Activated naive CD4-positive, alpha-beta T cell (primary cell): ENCODE data around the gene SOX10.

Experiments
- DNase-seq, 4 experiments: peaks; one replicate each; lab custom pipeline; 2025; lab: John Stamatoyannopoulos, UW

The SOX10 gene

GRCh38 chr22:37983860-37984791 is at the start of gene SOX10:
Gene SOX10 (minus strand): TSS chr22:37984555. CDS start chr22:37983784, 771 bp downstream.
- no peak for DNase-seq

GRCh38 chr22:38033522-38034277 is 49.3 kb upstream of the SOX10 start:
- no peak for DNase-seq

- no peak for DNase-seq
Observed at GRCh38 chr22:38032681-38033521, 48.5 kb upstream of the SOX10 start.

- DNase-seq: no peak
Observed at GRCh38 chr22:38031491-38031890, 47.1 kb upstream of the SOX10 start.

GRCh38 chr22:38030311-38031133 is 46.2 kb upstream of the SOX10 start:
- no peak for DNase-seq

GRCh38 chr22:38029901-38030300 is 45.5 kb upstream of the SOX10 start:
- DNase-seq: no peak

- no peak for DNase-seq
Observed at GRCh38 chr22:38029370-38029769, 45.0 kb upstream of the SOX10 start.

- no peak for DNase-seq
Observed at GRCh38 chr22:38028344-38029130, 44.2 kb upstream of the SOX10 start.

GRCh38 chr22:38027487-38027886 is 43.1 kb upstream of the SOX10 start:
- DNase-seq: no peak

- DNase-seq: no peak
Observed at GRCh38 chr22:38026130-38027111, 42.1 kb upstream of the SOX10 start.

- no peak for DNase-seq
Observed at GRCh38 chr22:38025514-38025913, 41.2 kb upstream of the SOX10 start.

- no peak for DNase-seq
Observed at GRCh38 chr22:38023045-38023444, 38.7 kb upstream of the SOX10 start.

GRCh38 chr22:38021206-38021605 is 36.9 kb upstream of the SOX10 start:
- DNase-seq: no peak

- DNase-seq: no peak
Observed at GRCh38 chr22:38018938-38019827, 34.8 kb upstream of the SOX10 start.

- no peak for DNase-seq
Observed at GRCh38 chr22:38017939-38018885, 33.9 kb upstream of the SOX10 start.

- DNase-seq: no peak
Observed at GRCh38 chr22:38017272-38017920, 33.0 kb upstream of the SOX10 start.
